ENCODE measurements around the gene CPEB2. TPM values are rescaled to one million over a fixed set of nuclear protein-coding genes. Genes with fewer than 3 reads are reported as not detected.

The CPEB2 gene
- total RNA-seq, 4 donors from 2014 or later = 8.7 to 13.1 (median 10.1) TPM

DNA sequence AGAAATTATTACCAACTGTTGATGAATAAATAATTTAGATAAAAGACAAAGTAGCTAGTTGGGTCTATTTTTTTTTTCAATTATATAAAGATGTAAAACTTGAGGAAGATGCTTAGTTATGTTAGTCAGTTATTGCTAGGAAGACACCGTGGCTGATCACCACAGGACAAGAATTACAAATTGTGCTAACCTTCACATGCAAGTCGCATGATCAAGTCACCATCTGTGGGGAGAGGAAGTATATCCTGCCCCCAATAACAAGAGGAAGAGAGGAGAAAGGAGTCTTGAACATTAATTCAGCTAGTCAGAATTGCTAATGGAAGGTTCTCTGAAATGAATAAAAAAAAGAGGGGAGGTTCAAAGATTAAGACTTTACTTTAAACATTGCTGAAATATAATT, 52.3 kb downstream of the CPEB2 start:
- in situ Hi-C loops (cut with MboI; ENCODE audit: low sequenced_read_pairs in 4 of 4) (no loop called here), intact Hi-C loops (cut with DNase I; ENCODE audit: low total_unique reads) (no loop called here)
- H3K36me3 ChIP-seq = peaks cover 4 to 36% of the 10 kb centered on the region in 2 donors
- H3K27ac ChIP-seq = no peak overlapping the region
- H3K4me3 ChIP-seq = no peak overlapping the region
- DNase-seq = no peak
- no peaks in the 10 kb centered on the region for H3K27me3 ChIP-seq
- H3K4me1 ChIP-seq = no peaks in the 10 kb centered on the region
- TF ChIP-seq, protein P1, sequence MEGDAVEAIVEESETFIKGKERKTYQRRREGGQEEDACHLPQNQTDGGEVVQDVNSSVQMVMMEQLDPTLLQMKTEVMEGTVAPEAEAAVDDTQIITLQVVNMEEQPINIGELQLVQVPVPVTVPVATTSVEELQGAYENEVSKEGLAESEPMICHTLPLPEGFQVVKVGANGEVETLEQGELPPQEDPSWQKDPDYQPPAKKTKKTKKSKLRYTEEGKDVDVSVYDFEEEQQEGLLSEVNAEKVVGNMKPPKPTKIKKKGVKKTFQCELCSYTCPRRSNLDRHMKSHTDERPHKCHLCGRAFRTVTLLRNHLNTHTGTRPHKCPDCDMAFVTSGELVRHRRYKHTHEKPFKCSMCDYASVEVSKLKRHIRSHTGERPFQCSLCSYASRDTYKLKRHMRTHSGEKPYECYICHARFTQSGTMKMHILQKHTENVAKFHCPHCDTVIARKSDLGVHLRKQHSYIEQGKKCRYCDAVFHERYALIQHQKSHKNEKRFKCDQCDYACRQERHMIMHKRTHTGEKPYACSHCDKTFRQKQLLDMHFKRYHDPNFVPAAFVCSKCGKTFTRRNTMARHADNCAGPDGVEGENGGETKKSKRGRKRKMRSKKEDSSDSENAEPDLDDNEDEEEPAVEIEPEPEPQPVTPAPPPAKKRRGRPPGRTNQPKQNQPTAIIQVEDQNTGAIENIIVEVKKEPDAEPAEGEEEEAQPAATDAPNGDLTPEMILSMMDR (IDR thresholded peaks at IDR 0.05 in 4 of 5, conservative IDR thresholded peaks at IDR 0.05 in 1 of 5) = no peak
- no peak for TF ChIP-seq POLR2A (IDR thresholded peaks at IDR 0.05)
- no peaks in the 10 kb centered on the region for H3K9me3 ChIP-seq
- ATAC-seq = no peak

DNA sequence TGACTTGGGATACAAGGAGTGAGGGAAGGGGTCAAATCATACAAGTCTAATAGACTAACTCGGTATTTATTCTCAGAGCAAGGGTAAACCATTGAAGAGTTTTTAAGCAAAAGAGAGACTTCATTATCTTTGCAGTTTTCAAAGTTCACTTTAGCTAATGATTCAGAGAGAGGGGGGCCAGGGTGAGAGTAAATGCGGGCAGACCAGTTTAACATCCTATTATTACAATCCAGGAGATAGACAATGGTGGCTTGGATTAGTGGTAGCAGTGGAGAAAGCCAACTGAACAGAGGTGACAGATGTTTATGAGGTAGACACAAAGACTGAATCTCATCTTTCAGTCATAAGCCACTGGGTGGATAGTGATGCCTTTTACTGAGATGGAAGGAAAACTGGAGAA, 57.9 kb downstream of the CPEB2 start:
- TF ChIP-seq POLR2A (IDR thresholded peaks at IDR 0.05) = no peak
- TF ChIP-seq, protein P1 (IDR thresholded peaks at IDR 0.05 in 4 of 5, conservative IDR thresholded peaks at IDR 0.05 in 1 of 5) = no peak
- Histone ChIP-seq H3K36me3 (peaks cover 0 to 47% of the 10 kb centered on the region in 2 donors), H3K4me1 (no peaks in the 10 kb centered on the region), H3K4me3 (no peak overlapping the region), H3K9me3 (no peaks in the 10 kb centered on the region), H3K27ac (no peak overlapping the region), H3K27me3 (no peaks in the 10 kb centered on the region)
- DNase-seq = no peak
- intact Hi-C loops (cut with DNase I; ENCODE audit: low total_unique reads) = no loop called here
- in situ Hi-C loops (cut with MboI; ENCODE audit: low sequenced_read_pairs in 4 of 4) = no loop called here
- no peak for ATAC-seq

DNA sequence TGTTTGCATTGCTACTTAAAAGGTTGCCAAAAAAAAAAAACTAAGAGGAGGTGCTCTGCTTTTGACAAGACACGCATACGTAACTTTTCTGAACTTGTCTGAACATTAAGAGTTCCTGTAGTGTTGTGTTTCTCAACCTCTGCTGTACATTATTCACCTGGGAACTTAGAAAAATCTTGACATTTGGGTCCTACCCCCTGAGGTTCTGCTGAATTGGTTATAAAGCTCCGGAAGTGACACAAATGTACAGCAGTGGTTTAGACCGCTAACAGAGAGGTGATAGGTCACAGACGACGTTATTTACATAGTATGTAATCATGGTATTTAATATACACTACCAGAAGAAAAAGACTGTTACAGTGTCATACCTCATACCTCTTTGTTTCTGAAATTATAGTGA, 61.1 kb downstream of the CPEB2 start:
- intact Hi-C loops (cut with DNase I; ENCODE audit: low total_unique reads) = no loop called here

DNA sequence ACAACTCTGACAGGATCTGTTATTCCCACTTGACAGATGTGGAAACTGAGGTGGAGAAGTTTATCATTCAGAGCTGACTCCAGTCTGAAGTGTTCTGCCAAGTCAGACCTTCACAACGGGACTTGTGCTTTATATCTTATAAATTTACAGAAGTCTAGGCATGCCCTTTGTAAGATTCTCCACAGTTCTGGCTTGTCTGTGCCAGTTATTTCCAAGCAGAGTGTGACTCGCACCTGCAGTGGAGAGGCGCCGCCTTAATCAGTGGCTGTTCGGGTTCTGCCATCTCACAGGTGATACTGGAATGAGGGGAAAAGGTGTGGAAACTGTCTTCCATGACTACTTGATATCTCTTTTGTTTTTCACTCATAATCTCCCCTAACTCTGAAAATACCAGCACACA, 63.2 kb downstream of the CPEB2 start:
- in situ Hi-C loops (cut with MboI; ENCODE audit: low sequenced_read_pairs in 4 of 4) = no loop called here
- Histone ChIP-seq H3K27me3 (no peaks in the 10 kb centered on the region), H3K4me3 (no peak overlapping the region), H3K9me3 (no peaks in the 10 kb centered on the region), H3K4me1 (no peaks in the 10 kb centered on the region), H3K27ac (no peak overlapping the region), H3K36me3 (peaks cover 0 to 39% of the 10 kb centered on the region in 2 donors)
- ATAC-seq = no peak
- TF ChIP-seq POLR2A (IDR thresholded peaks at IDR 0.05) = no peak
- TF ChIP-seq, protein P1 (IDR thresholded peaks at IDR 0.05 in 4 of 5, conservative IDR thresholded peaks at IDR 0.05 in 1 of 5) = no peak
- no peak for DNase-seq
- intact Hi-C loops (cut with DNase I; ENCODE audit: low total_unique reads) = no loop called here

More for the DNA sequence above, 61.1 kb downstream of the CPEB2 start:
- DNase-seq (no peak), ATAC-seq (no peak)
- Histone ChIP-seq H3K4me1 (no peaks in the 10 kb centered on the region), H3K4me3 (no peak overlapping the region), H3K27ac (no peak overlapping the region), H3K36me3 (peaks cover 0 to 61% of the 10 kb centered on the region in 2 donors), H3K9me3 (no peaks in the 10 kb centered on the region), H3K27me3 (no peaks in the 10 kb centered on the region)
- in situ Hi-C loops (cut with MboI; ENCODE audit: low sequenced_read_pairs in 4 of 4) = no loop called here
- TF ChIP-seq, protein P1 (IDR thresholded peaks at IDR 0.05 in 4 of 5, conservative IDR thresholded peaks at IDR 0.05 in 1 of 5) = no peak
- no peak for TF ChIP-seq POLR2A (IDR thresholded peaks at IDR 0.05)

DNA sequence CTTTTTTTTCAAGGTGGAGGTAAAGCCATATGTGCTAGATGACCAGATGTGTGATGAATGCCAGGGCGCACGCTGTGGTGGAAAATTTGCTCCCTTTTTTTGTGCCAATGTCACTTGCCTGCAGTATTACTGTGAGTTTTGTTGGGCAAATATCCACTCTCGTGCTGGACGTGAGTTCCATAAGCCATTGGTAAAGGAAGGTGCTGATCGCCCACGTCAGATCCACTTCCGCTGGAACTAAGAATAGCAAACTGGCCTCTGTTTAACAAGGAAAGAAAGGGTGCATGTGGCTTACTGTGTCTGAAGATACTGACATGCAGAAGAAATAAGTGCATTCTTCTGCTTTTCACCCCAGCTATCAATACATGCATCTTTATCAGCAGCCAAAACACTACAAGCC, 63.9 kb downstream of the CPEB2 start:
- ATAC-seq (no peak), DNase-seq (no peak)
- Histone ChIP-seq H3K27ac (no peak overlapping the region), H3K9me3 (no peaks in the 10 kb centered on the region), H3K36me3 (peaks cover 0 to 33% of the 10 kb centered on the region in 2 donors), H3K4me1 (no peaks in the 10 kb centered on the region), H3K27me3 (no peaks in the 10 kb centered on the region), H3K4me3 (no peak overlapping the region)
- intact Hi-C loops (cut with DNase I; ENCODE audit: low total_unique reads) (no loop called here), in situ Hi-C loops (cut with MboI; ENCODE audit: low sequenced_read_pairs in 4 of 4) (no loop called here)
- TF ChIP-seq, protein P1 (IDR thresholded peaks at IDR 0.05 in 4 of 5, conservative IDR thresholded peaks at IDR 0.05 in 1 of 5) = no peak
- no peak for TF ChIP-seq POLR2A (IDR thresholded peaks at IDR 0.05)
